Liver (tissue), 9 donors: ENCODE data around the gene WBP2. TPM values are rescaled to one million over a fixed set of nuclear protein-coding genes. Genes with fewer than 3 reads are reported as not detected.
A peak's percentile ranks its signal among the peaks of the same experiment; 100 is the strongest.

Experiments
- DNase-seq: peaks from one replicate; pipeline ENCODE4 v3.0.0-alpha.2; 2017; ENCODE audit warnings: low spot score
- H3K27ac ChIP-seq, 2 donors: one replicate each; pipeline ENCODE4 v1.7.0; 2013; ENCODE audit warnings: inconsistent platforms in 2 of 2, low read length in 2 of 2, control low read depth in 1 of 2, low read depth in 1 of 2, mild to moderate bottlenecking in 1 of 2
- H3K27me3 ChIP-seq, 4 donors: one replicate each; pipeline versions ENCODE4 v1.6.1 to v1.7.0; 2013; ENCODE audit warnings: low read length in 3 of 4, inconsistent platforms in 1 of 4, mild to moderate bottlenecking in 1 of 4, moderate library complexity in 1 of 4; ENCODE audit not compliant: control insufficient read depth in 4 of 4, insufficient read depth in 4 of 4
- H3K36me3 ChIP-seq, 4 donors: one replicate each; pipeline versions ENCODE4 v1.6.1 to v1.7.0; 2013; ENCODE audit warnings: low read length in 3 of 4, mild to moderate bottlenecking in 3 of 4, low read depth in 1 of 4, moderate library complexity in 1 of 4; ENCODE audit not compliant: control insufficient read depth in 4 of 4, insufficient read depth in 3 of 4
- H3K4me1 ChIP-seq, 4 donors: one replicate each; pipeline versions ENCODE4 v1.6.1 to v1.7.0; 2013; ENCODE audit warnings: low read length in 3 of 4, mild to moderate bottlenecking in 3 of 4, moderate library complexity in 1 of 4; ENCODE audit not compliant: control insufficient read depth in 4 of 4, insufficient read depth in 4 of 4
- H3K4me3 ChIP-seq, 3 donors: one replicate each; pipeline versions ENCODE4 v1.6.1 to v1.7.0; 2013; ENCODE audit warnings: low read length in 3 of 3, control low read depth in 1 of 3, low read depth in 1 of 3, mild to moderate bottlenecking in 1 of 3
- H3K9ac ChIP-seq, 2 donors: one replicate each; pipeline ENCODE4 v1.7.0; 2013; ENCODE audit warnings: low read length in 2 of 2, mild to moderate bottlenecking in 2 of 2, moderate library complexity in 2 of 2, control low read depth in 1 of 2, low read depth in 1 of 2
- H3K9me3 ChIP-seq, 4 donors: one replicate each; pipeline versions ENCODE4 v1.6.1 to v1.7.0; 2013; ENCODE audit warnings: low read length in 3 of 4; ENCODE audit not compliant: control insufficient read depth in 4 of 4
- CTCF ChIP-seq: fragments of 150-350 bp; IDR thresholded peaks from 2 replicates; pipeline ENCODE4 v1.5.1; 2017; ENCODE audit warnings: improper control_type of control experiment, low read depth, low read length; ENCODE audit not compliant: missing input control
- FOXA1 ChIP-seq: IDR thresholded peaks from 2 replicates; pipeline ENCODE4 v1.6.1; 2016; ENCODE audit warnings: antibody characterized with exemption
- HNF4A ChIP-seq, 2 donors: conservative IDR thresholded peaks; 2 replicates each; pipeline ENCODE4 v1.6.1; 2016; ENCODE audit warnings: antibody characterized with exemption in 2 of 2, mild to moderate bottlenecking in 2 of 2
- MAX ChIP-seq: IDR thresholded peaks from 2 replicates; pipeline ENCODE4 v1.6.1; 2016; ENCODE audit warnings: antibody characterized with exemption
- NR2F2 ChIP-seq: IDR thresholded peaks from 2 replicates; pipeline ENCODE4 v1.6.1; 2016; ENCODE audit warnings: antibody characterized with exemption
- RAD21 ChIP-seq, 2 donors: IDR thresholded peaks; 2 replicates each; pipeline ENCODE4 v1.6.1; 2016; ENCODE audit warnings: antibody characterized with exemption in 2 of 2, mild to moderate bottlenecking in 2 of 2
- REST ChIP-seq: IDR thresholded peaks from 2 replicates; pipeline ENCODE4 v1.6.1; 2016; ENCODE audit warnings: antibody characterized with exemption, mild to moderate bottlenecking
- RXRA ChIP-seq, 2 donors: IDR thresholded peaks; 2 replicates each; pipeline ENCODE4 v1.6.1; 2017 to 2018; ENCODE audit warnings: antibody characterized with exemption in 2 of 2, mild to moderate bottlenecking in 1 of 2
- SP1 ChIP-seq: IDR thresholded peaks from 2 replicates; pipeline ENCODE4 v1.6.1; 2018; ENCODE audit warnings: antibody characterized with exemption, mild to moderate bottlenecking
- TAF1 ChIP-seq: conservative IDR thresholded peaks from 2 replicates; pipeline ENCODE4 v1.6.1; 2016; ENCODE audit warnings: antibody characterized with exemption, mild to moderate bottlenecking
- WGBS: extraction: QIAGEN DNeasy Blood & Tissue Kit; methylation state at CpG from one replicate; pipeline ENCODE4 v1.1.7; 2013; 5-methylcytosine and 5-hydroxymethylcytosine counted together
- polyA plus RNA-seq, 2 donors: library from polyadenylated mRNA; stranded (reverse) in 1 of 2; unstranded in 1 of 2; fragments of 200-250 nt in 1 of 2; fragments of >200 nt in 1 of 2; fragmentation: Nextera tagmentation in 1 of 2; extraction: Ambion mirVana in 1 of 2; gene quantifications; one replicate each; pipeline versions ENCODE4 v1.2.1 to v1.2.3, GENCODE V29; 2013 to 2015
- total RNA-seq, 2 donors: library from RNA; depleted of rRNA; stranded (reverse); fragments of >200 nt; gene quantifications; one replicate each; pipeline ENCODE4 v1.2.3, GENCODE V29; 2014
- donor health status: healthy.
- donor health status: healthy.
- donor health status: healthy.
- donor health status: healthy.
- donor health status: healthy.

The WBP2 gene
- total and polyA plus RNA-seq, 4 donors = 29.0 to 99.4 (median 51.6) TPM

- H3K9ac ChIP-seq = no peak overlapping the region
- peak overlapping the region; percentile 39 to 69 for H3K27ac ChIP-seq
- no peaks in the 10 kb centered on the region for H3K9me3 ChIP-seq
- no peak for TF ChIP-seq TAF1
- TF ChIP-seq NR2F2 = peak; percentile 47
- H3K36me3 ChIP-seq = peaks cover 25 to 42% (median 37%) of the 10 kb centered on the region in 4 donors
- 80% methylated on average over 22 of the region's 22 CpGs for WGBS
- DNase-seq = no peak
- H3K4me1 ChIP-seq = peaks cover 0 to 34% (median 21%) of the 10 kb centered on the region in 4 donors
- no peak overlapping the region for H3K4me3 ChIP-seq
- no peaks in the 10 kb centered on the region for H3K27me3 ChIP-seq
Measured at GRCh38 chr17:75845933-75846691, 9.0 kb downstream of the WBP2 start.

GRCh38 chr17:75845058-75845711 is 9.9 kb downstream of the WBP2 start:
- WGBS = 47% methylated on average over 21 of the region's 21 CpGs
- H3K27me3 ChIP-seq = no peaks in the 10 kb centered on the region
- peak overlapping the region; percentile 69 to 70 for H3K27ac ChIP-seq
- H3K9ac ChIP-seq = no peak overlapping the region
- H3K4me3 ChIP-seq = no peak overlapping the region
- no peak for TF ChIP-seq REST
- peak; percentile 76 for TF ChIP-seq CTCF
- peak; percentile 27 for TF ChIP-seq SP1
- TF ChIP-seq RXRA (IDR thresholded peaks at IDR 0.05) = peak in 1 of 2 donors; percentile 24
- TF ChIP-seq FOXA1 = no peak
- TF ChIP-seq HNF4A (conservative IDR thresholded peaks at IDR 0.05) = no peak
- TF ChIP-seq MAX = no peak
- peak in 1 of 2 donors; percentile 62 for TF ChIP-seq RAD21 (IDR thresholded peaks at IDR 0.05)
- DNase-seq = peak; percentile 79
- peaks cover 28 to 46% (median 37%) of the 10 kb centered on the region in 4 donors for H3K36me3 ChIP-seq
- H3K4me1 ChIP-seq = peaks cover 0 to 29% (median 15%) of the 10 kb centered on the region in 4 donors
- H3K9me3 ChIP-seq = no peaks in the 10 kb centered on the region
